NCI-H1092 treated with DMSO at 0.1 percent for 48 hours (cell line): ENCODE results near the gene DLGAP1.

Source experiments
- DNase-seq: peaks from one replicate; lab custom pipeline; 2025; lab: John Stamatoyannopoulos, UW

The DLGAP1 gene

DNA sequence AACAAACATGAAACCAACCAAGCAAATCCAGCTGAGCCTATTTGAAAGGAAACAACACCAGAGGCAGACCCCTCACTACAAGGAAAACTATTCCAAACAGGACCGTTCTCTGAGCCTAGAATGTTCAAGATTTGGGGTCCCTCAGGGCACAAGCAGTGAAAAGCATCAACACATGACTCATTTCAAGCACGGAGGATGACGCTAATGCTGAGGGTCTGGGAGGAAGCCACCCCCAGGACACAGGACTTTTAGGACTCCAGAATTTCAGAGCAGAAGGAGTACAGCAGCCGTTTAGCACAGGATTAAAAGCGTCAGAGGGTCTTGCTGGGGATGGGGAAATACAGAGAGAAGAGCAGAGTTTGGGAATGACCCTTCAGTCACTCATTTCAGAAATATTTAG lies 168.9 kb downstream of the DLGAP1 start:
- DNase-seq = no peak

DNA sequence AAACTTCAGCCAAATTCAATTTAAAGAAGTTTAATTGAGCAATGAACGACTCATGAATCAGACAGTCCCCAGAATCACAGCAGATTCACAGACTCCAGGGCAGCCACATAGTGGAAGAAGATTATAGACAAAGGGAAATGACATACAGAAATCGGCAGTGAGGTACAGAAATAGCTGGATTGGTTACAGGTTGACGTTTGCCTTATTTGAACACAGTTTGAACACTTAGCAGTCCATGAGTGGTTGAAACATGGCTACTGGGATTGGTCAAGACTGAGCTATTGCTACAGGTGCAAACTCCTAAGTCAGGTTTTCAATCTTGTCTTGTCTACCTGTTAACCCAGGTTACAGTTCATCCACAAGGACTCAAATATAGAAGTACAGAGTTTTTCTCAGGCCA lies 169.6 kb downstream of the DLGAP1 start:
- DNase-seq = no peak

DNA sequence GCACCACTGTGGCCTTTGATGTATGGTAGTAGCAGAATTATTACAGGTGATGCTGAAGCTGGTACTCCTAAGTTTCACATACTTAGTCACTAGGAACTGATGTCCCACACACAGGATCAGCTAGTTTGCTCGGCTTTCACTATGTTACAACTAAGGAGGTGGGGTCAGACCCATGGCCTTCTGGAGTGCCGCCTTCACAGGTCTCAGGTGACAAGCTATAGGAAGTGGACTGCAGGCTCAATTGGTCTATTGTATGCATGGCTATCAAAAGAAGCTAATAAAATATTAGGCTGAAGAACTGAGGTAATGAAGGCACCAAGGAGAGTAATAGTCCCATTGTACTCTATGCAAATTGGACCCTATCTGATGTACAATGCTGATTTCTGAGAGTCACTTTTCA lies 170.6 kb downstream of the DLGAP1 start:
- DNase-seq = no peak

DNA sequence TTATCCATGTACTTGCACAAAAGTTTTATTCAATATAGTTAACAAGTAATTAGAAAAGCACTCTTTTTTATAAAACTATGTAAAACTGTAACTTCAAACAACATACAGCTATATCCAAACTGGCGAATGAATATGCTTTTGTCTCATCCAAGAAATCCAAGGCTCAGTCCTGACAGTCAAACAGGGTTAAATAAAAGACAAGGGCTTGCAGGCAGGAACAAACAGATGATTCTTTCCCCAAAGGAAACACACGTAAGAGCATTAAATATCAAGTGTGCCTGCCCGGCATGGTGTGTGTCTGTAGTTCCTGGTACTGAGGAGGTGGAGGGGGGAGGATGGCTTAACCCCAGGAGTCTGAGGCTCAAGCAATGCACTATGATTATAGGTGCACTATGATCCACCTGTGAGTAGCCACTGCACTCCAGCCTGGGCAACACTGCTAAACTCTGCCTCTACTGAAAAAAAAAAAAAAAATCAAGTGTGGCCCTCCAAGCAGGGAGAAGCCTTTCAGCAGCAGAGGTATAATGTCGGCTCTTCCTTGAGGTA lies 171.3 kb downstream of the DLGAP1 start:
- DNase-seq = no peak

GRCh38 chr18:4282954-4283353 lies 172.2 kb downstream of the DLGAP1 start:
- DNase-seq = no peak

DNA sequence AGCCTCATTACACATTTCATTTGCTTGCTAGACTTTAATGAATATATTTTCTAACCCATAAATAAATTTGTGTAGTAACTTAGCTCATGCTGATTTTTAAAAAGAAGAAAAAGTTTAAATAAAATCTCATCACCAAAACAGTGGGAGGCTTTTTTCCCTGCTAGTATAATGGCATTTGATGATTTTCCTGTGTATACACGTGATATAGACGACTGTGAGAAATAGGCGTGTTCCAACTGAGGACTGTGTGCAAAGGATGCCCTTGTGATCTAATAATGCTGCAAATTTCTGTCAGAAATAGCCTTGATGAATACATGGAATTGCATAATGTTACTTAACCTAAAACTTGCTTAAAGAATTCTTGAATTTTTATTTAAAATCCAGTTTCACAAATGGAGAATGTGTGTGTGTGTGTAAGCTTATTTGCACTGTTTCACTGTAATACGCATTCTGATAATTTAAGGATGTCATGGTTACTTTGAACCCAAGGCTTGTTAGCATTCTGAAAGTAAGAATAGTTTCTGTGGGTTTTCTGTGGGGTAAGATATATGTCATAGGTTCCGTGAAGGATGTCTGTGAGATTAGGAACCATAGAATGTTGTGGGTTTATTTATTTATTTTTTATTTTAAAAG lies 178.0 kb downstream of the DLGAP1 start:
- no peak for DNase-seq

- DNase-seq = no peak
Observed at GRCh38 chr18:4271952-4272351, 183.2 kb downstream of the DLGAP1 start.

DNA sequence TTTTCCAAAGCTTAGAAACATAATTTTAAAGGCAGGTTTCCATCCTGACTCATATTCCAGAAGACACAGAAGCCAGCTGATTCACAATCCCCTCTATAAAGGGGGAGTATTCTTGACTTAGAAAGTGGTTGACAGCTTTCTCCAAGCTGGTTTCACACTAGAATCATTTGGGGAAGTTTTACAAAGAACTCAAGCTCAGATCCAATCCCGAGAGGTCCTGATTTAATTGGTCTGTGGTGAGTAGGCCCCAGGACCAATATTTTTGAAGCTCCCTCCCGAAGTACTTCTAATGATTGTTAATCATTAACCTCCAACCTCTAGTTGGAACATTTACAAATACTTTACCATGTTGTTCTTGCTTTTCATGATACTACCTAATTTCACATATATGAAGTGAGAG lies 184.1 kb downstream of the DLGAP1 start:
- no peak for DNase-seq

GRCh38 chr18:4270016-4270415 lies 185.1 kb downstream of the DLGAP1 start:
- no peak for DNase-seq

- no peak for DNase-seq
Observed at GRCh38 chr18:4267641-4268040, 187.5 kb downstream of the DLGAP1 start.

GRCh38 chr18:4264347-4264791 lies 190.7 kb downstream of the DLGAP1 start:
- DNase-seq = no peak

DNA sequence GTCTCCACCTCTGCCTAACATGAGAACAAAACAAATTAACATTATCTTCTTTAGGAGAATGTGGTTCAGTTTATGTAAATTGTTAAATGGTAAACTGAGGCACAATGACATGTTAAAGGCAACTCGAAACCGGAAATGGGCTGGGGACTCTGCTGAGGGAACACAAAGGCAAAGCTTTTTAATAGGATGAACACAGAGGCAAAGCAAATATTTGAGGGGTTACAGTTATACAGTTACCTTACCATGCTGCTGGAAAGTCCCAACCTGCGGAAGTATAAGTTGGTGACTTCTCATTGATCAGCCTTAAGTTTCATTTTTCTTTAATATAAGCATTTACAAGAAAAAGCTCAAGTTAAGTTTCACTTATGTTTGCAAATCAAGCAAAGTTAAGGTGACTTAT lies 195.0 kb downstream of the DLGAP1 start:
- no peak for DNase-seq

- DNase-seq = no peak
Observed at GRCh38 chr18:4256766-4257417, 198.2 kb downstream of the DLGAP1 start.

- no peak for DNase-seq
Observed at GRCh38 chr18:4254840-4255239, 200.3 kb downstream of the DLGAP1 start.

DNA sequence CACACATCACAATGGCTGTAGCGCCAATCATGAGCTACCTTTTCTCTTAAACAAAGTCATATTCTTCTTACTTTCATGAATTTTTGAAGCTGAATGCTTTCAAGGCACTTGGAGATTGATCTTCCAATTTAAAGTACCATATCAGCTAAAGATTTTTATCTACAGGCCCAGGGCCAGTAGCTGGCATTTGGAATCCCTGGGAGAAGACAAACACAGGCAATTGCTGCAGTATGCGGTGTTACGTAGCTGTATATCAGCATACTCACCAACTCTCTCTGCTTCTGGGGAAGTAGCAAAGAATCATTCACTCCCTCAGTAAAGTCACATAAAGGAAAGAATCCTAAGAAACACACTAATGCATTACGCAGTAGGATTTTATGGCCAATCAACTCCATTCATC lies 202.3 kb downstream of the DLGAP1 start:
- DNase-seq = no peak

- no peak for DNase-seq
Observed at GRCh38 chr18:4251873-4252272, 203.2 kb downstream of the DLGAP1 start.

DNA sequence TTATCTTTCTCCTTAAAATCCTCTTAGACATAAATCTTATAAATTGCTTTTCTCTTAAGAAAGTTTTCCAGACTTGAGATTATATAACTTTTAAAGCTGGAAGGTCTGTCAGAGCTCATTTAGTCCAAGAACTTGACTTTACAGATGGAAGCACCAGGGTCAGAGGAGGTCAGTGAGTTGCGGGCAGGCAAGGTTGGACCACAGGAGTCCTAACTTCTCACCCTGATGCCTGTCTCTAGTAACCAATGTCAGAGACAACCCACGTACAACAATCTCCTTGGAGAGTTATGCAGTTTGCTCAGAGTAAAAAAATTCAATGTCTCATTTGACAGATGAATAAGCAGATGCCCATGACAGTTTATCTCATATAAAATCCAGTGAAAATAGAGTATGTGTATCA lies 203.9 kb downstream of the DLGAP1 start:
- DNase-seq = no peak

- DNase-seq = no peak
Observed at GRCh38 chr18:4250141-4250540, 205.0 kb downstream of the DLGAP1 start.

DNA sequence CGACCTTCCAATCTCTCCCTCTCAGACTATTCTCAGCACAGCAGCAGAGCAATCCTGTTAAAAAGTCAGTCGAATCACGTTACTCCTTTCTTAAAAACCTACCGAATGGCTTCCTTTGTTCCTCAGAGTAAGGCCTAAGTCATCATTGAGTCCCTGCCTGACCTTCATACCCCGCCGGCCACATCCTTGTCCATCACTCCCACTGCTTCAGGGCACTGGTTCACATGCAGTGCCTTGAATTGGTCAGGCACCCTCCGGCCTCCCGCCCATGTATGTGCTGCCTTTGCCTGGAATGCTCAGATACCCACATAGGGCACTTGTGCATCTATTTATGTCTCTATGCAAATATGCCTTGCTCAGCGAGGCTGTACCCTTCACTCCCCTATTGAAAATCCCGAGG lies 206.4 kb downstream of the DLGAP1 start:
- DNase-seq = no peak

DNA sequence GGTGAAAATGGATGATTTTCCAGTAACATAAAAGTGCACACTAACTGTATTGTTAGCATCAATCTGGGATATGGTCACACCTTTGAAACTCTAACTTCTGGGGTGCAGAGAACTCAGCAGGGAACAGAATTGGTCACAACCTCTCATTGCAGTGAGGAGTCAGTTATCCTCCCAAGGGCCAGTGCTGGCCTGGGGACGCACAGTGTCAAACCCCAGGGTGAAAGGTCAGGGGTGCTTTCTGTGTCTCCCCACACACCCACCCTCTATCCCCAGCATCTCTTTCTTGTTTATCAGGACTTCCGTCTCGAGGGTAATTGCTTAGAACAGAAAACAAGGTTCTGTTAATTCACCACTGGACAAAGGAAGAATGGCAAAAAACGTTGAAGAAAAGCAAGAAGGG lies 208.7 kb downstream of the DLGAP1 start:
- no peak for DNase-seq

GRCh38 chr18:4245456-4245855 lies 209.7 kb downstream of the DLGAP1 start:
- no peak for DNase-seq

DNA sequence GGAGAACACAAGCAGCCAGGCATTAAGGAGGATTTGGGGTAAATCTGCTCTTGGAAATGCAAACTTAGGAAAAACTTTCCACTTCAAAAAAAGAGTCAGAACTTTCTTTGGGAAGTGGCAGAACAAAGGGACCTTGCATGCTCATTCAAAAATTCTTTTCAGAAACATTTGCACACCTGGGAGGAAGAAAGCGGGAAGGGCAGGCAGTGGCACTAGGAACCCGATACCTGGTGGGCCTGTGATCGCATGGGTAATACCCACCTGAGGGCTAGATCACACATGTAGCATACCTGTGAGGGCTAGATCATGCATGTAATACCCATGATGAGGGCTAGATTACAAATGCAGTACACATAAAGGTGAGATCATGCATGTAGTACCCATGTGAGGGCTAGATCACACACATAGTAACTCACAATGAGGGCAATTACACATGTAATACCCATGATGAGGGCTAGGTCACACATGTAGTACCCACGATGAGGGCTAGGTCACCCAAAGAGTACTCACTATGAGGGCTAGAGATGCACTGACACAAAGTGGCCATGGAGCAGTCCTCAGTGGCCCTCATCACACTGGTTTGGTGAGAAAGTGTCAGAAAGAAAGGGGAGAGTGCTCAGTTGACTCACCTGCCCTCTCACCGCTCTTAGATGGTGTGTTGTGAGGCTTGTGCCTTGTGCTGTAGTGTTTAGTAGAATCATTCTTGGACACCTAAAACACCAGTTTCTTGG lies 212.5 kb downstream of the DLGAP1 start:
- DNase-seq = no peak

DNA sequence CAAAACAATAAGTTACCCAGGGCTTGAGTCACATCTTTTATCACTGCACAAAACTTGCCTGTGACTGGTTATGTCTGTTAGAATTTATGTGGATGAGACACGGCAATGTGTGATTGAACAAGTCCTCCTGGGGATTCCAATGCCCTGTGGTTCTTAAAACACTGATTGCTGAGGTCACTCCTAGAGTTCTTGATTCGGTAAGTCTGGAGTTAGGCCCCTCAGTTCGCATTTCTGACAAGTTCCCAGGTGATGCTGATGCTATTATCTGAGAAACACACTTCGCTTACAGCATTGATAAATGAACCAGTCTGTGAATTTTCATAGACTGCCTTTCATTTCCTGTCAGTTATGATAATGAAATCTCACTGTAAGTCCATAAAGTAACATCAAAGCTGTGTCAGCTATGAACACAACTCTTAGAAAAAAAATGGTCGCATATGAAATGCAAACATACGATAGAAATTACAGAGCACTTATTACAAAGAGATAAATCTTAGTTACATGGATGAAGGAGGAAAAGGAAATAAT lies 214.0 kb downstream of the DLGAP1 start:
- DNase-seq = no peak
